Measurements from ENCODE around the gene PCSK7.

The PCSK7 gene

DNA sequence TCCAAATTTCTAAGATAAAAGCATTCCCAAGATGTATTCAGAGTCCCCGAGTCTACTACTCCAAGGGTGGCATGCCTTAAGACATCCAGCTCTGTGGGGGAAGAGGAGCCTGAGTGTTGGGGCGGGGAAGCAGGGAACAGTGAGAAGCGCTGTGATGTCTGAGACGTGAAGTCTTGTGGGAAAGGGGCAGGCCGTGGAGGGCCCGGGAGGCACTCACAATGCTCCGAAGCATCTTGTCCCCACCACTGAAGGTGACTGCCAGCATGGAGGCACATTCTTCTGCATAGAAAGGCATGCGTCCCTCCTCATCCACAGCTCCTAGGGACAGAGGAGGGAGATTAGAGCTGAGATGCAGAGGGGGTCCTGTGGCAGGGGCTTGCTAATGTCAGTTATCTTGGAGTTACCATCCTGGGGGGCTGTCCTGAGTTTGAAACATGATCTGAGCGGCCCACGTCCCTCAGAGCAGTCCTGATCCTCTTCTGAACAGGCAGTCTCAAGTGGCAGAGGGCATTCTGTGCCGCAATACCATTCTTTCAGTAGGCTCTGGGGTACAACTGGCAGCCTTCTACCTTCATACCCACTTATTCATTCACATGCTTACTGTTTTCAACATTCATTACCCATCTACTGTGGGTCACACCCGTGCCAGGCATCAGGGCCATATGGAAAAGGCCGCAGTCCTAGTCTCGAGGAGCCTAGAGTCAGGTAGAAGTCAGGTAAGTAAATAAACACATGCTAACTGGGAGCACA, 8.7 kb downstream of the PCSK7 start:
- ChIA-PET CTCF (interaction anchor here (0.8 to 9.2 kb wide), 4 partner anchors 8 to 117 kb away, joined by 3 to 118 read pairs (median 18); partner anchors contain the start of genes PCSK7, RNF214 and SIDT2), POLR2A (no interaction called here)
- DNase-seq (ENCODE audit: extremely low spot score) = no peak
- TF ChIP-seq CTCF (IDR thresholded peaks at IDR 0.05; ENCODE audit: control extremely low read depth, extremely low read depth, low read depth, missing control alignments) = no peak

DNA sequence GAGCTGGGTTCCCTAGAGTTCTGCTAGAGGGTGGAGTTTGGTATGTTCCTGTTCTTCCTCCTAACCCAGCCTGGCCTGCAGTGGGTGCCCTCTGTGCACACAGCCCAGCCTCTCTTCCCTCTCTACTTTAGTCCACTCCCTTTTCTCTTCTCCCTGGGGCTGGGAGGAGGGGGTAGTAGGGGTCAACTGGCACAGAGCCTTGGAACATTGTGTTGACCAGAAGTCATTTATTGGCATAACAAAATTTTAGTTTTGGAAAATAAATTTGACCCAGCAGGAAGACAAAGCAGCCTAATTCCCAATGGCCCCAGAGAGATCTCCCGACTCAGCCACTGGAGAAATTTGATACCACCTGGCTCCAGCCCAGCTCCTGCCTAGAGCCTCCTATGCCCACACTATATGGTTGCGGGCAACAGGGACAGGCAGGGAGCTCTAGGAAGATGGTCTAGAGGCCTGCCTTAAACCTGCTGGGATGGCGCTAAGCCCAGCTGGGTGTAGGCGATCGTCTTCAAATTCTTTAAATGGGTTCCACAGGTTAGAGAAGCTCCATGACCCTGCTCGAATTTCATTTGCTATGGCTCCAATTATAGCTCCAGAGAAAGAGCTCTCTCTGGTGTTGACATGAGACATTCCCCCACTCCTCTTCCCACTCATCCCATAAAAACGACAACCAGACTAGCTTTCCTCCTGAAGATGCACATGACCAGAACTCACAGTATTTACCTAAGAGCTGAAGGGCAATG, 9.9 kb downstream of the PCSK7 start:
- DNase-seq (ENCODE audit: extremely low spot score) = no peak
- no peak for TF ChIP-seq CTCF (IDR thresholded peaks at IDR 0.05; ENCODE audit: control extremely low read depth, extremely low read depth, low read depth, missing control alignments)
- CTCF ChIA-PET = interaction anchor here (0.7 to 3.4 kb wide), 6 partner anchors 9 to 116 kb away, joined by 3 to 23 read pairs (median 6); partner anchors contain the start of genes PCSK7 and RNF214
- POLR2A ChIA-PET = no interaction called here

GRCh38 chr11:117220999-117221774, 10.7 kb downstream of the PCSK7 start:
- DNase-seq (ENCODE audit: extremely low spot score) = no peak
- CTCF ChIA-PET = interaction anchor here (0.7 to 3.4 kb wide), 6 partner anchors 10 to 115 kb away, joined by 3 to 23 read pairs (median 6); partner anchors contain the start of genes PCSK7 and RNF214
- no peak for TF ChIP-seq CTCF (IDR thresholded peaks at IDR 0.05; ENCODE audit: control extremely low read depth, extremely low read depth, low read depth, missing control alignments)
- POLR2A ChIA-PET = no interaction called here

DNA sequence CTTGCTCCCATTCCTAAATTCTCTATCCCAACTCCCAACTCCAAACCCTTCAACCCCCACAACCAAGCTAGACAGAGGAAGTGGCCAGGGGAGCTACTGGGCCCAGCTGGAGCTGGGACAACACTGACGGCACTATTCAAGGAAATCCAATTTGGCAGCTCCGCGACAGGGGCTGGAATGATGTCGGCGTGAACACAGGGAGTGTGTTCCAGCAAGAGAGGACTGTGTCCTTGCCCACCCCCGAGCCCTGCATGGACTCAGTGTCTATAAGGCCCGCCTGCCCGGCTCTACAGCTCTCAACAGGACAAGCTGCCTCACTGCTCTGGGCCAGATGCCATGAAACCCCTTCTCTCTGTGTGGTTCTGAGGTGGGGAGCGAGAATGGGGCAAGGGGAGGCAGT, 11.3 kb downstream of the PCSK7 start:
- POLR2A ChIA-PET = no interaction called here
- no peak for TF ChIP-seq CTCF (IDR thresholded peaks at IDR 0.05; ENCODE audit: control extremely low read depth, extremely low read depth, low read depth, missing control alignments)
- DNase-seq (ENCODE audit: extremely low spot score) = no peak
- CTCF ChIA-PET = interaction anchor here (1.4 to 3.4 kb wide), 4 partner anchors 9 to 488 kb away, joined by 3 to 23 read pairs (median 12); partner anchors contain the start of genes PCSK7 and RNF214

GRCh38 chr11:117219995-117220394, 11.9 kb downstream of the PCSK7 start:
- POLR2A ChIA-PET = no interaction called here
- DNase-seq (ENCODE audit: extremely low spot score) = no peak
- no peak for TF ChIP-seq CTCF (IDR thresholded peaks at IDR 0.05; ENCODE audit: control extremely low read depth, extremely low read depth, low read depth, missing control alignments)
- CTCF ChIA-PET = interaction anchor here (1.2 to 3.4 kb wide), 5 partner anchors 8 to 488 kb away, joined by 3 to 23 read pairs (median 4); partner anchors contain the start of gene APOA5

DNA sequence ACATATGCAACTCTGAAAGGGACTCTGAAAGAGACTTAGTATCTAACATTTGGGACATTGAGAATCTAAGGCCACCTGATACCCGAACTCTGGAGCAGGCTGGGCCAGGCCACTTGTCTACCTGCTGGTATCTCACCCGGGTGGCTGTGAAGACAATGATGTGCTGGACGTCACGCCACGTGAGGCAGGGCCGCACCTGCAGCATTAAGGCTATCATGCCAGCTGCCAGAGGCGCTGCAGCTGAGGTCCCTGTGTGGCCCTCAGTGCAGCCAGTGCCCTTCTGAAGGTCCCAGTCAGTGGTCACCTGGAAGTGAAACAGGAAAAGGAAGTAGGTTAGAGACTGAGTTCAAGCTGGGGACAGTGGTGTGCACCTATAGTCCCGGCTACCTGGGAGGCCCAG, 12.4 kb downstream of the PCSK7 start:
- TF ChIP-seq CTCF (IDR thresholded peaks at IDR 0.05; ENCODE audit: control extremely low read depth, extremely low read depth, low read depth, missing control alignments) = no peak
- POLR2A ChIA-PET = no interaction called here
- CTCF ChIA-PET = interaction anchor here (0.7 to 3.4 kb wide), 6 partner anchors 8 to 487 kb away, joined by 3 to 23 read pairs (median 4); partner anchors contain the start of gene APOA5
- DNase-seq (ENCODE audit: extremely low spot score) = no peak
